HEK293T (cell line): ENCODE data around the gene NME4.
"Not testable (repeated sequence)": the region's sequence is repeated elsewhere in the genome, so short reads cannot be mapped to it uniquely, and the experiment has no call there.

ENCODE experiments used
- NFRKB ChIP-seq: fragments of 450-650 bp; IDR thresholded peaks from 2 replicates; pipeline ENCODE4 v1.6.1; 2016; ENCODE audit warnings: mild to moderate bottlenecking, moderate library complexity
- ZNF384 ChIP-seq: fragments of 450-650 bp; IDR thresholded peaks from 2 replicates; pipeline ENCODE4 v1.6.1; 2016

DNA sequence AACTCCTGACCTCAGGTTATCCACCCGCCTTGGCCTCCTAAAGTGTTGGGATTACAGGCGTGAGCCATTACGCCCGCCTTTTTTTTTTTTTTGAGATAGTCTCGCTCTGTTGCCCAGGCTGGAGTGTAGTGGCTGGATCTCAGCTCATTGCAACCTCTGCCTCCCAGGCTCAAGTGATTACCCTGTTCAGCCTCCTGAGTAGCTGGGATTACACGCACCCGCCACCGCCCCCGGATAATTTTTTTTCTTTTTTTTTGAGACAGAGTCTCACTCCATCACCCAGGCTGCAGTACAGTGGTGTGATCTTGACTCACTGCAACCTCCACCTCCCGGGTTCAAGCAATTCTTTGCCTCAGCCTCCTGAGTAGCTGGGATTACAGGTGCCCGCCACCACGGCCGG is 25.2 kb downstream of the NME4 start:
- not testable (repeated sequence) for TF ChIP-seq NFRKB, ZNF384
